ENCODE measurements around the gene HBS1L.
A peak's percentile ranks its signal among the peaks of the same experiment; 100 is the strongest.

HBS1L gene

GRCh38 chr6:134920422-134920821, 134.2 kb downstream of the HBS1L start:
- no peak overlapping the region for H3K4ac ChIP-seq (ENCODE audit: low read length)
- no peaks in the 10 kb centered on the region for H3K79me1 ChIP-seq (ENCODE audit: low read depth, low read length)
- H3K9me3 ChIP-seq (replicated peaks in 1 of 2; ENCODE audit: control insufficient read depth in 2 of 2, insufficient read depth in 1 of 2, low read depth in 1 of 2, low read length in 2 of 2) = peaks cover 0 to 2% of the 10 kb centered on the region in 2 donors
- H2BK120ac ChIP-seq (ENCODE audit: low read depth, low read length) = no peak overlapping the region
- H3K23ac ChIP-seq (ENCODE audit: low read depth, low read length, poor library complexity) = no peak overlapping the region
- H3K4me3 ChIP-seq (ENCODE audit: low read length in 2 of 2) = no peak overlapping the region
- no peak overlapping the region for H4K91ac ChIP-seq (ENCODE audit: low read depth, low read length, poor library complexity)
- H4K8ac ChIP-seq (ENCODE audit: low read depth, low read length) = no peak overlapping the region
- no peak overlapping the region for H2BK12ac ChIP-seq (ENCODE audit: low read length)
- H2AFZ ChIP-seq (ENCODE audit: low read length) = no peak overlapping the region
- no peak overlapping the region for H2BK5ac ChIP-seq (ENCODE audit: low read length)
- peaks cover 0 to 2% of the 10 kb centered on the region in 2 donors for H3K4me1 ChIP-seq (ENCODE audit: control insufficient read depth in 2 of 2, insufficient read depth in 1 of 2, low read depth in 1 of 2, low read length in 2 of 2)
- DNase-seq (ENCODE audit: low spot score) = no peak
- WGBS, 2 donors (ENCODE audit: extremely low coverage in 2 of 2, insufficient read length in 2 of 2, insufficient replicate concordance in 1 of 2) = no CpG with 5 or more reads among the region's 2 CpGs
- no peak overlapping the region for H2AK5ac ChIP-seq (ENCODE audit: low read depth, low read length)
- H3K18ac ChIP-seq (ENCODE audit: low read length) = no peak overlapping the region
- H3K27me3 ChIP-seq (ENCODE audit: control insufficient read depth in 3 of 3, insufficient read depth in 3 of 3, low read depth in 1 of 3, low read length in 3 of 3) = no peaks in the 10 kb centered on the region
- no peaks in the 10 kb centered on the region for H3K36me3 ChIP-seq (replicated peaks in 1 of 2; ENCODE audit: control insufficient read depth in 2 of 2, insufficient read depth in 2 of 2, low read length in 2 of 2)
- H3K14ac ChIP-seq (ENCODE audit: low read length) = no peak overlapping the region
- no peak overlapping the region for H3K27ac ChIP-seq (replicated peaks; ENCODE audit: low read length)
- H3K4me2 ChIP-seq (ENCODE audit: insufficient read depth, low read length, poor library complexity, severe bottlenecking) = no peak overlapping the region
- H3K9ac ChIP-seq (ENCODE audit: low read depth, low read length, poor library complexity) = no peak overlapping the region
- no peak overlapping the region for H2BK15ac ChIP-seq (ENCODE audit: low read length)

DNA sequence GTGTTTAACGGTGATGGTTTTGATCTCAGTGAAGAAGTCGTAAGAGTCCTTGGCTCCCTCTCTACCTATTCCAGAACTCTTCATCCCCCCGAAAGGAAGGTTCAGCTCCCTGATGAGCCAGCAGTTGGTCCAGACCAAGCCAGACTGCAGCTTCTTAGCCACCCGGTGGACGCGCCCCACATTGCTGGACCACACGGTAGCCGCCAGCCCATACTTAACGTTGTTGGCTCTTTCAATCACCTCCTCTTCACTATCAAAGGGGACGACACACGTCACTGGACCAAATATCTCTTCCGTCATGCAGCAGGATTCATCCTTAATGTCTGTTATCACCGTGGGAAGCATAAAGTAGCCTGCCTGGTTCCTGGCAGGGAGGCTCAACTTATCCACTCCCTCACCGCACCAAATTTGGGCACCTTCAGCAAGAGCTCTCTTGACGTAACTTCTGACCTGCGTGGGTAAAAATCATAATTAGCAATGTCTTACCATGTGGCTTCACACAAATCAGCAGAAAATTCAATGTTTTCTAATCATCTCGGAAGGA, 136.1 kb downstream of the HBS1L start:
- Histone ChIP-seq H3K4ac (ENCODE audit: low read length) (no peak overlapping the region), H2AK5ac (ENCODE audit: low read depth, low read length) (no peak overlapping the region), H2BK5ac (ENCODE audit: low read length) (no peak overlapping the region), H4K91ac (ENCODE audit: low read depth, low read length, poor library complexity) (no peak overlapping the region), H2BK15ac (ENCODE audit: low read length) (no peak overlapping the region), H3K9me3 (replicated peaks in 1 of 2; ENCODE audit: control insufficient read depth in 2 of 2, insufficient read depth in 1 of 2, low read depth in 1 of 2, low read length in 2 of 2) (peaks cover 0 to 2% of the 10 kb centered on the region in 2 donors), H3K4me3 (ENCODE audit: low read length in 2 of 2) (no peak overlapping the region), H2BK12ac (ENCODE audit: low read length) (no peak overlapping the region), H2BK120ac (ENCODE audit: low read depth, low read length) (no peak overlapping the region), H3K23ac (ENCODE audit: low read depth, low read length, poor library complexity) (peak overlapping the region; percentile 37), H3K36me3 (replicated peaks in 1 of 2; ENCODE audit: control insufficient read depth in 2 of 2, insufficient read depth in 2 of 2, low read length in 2 of 2) (no peaks in the 10 kb centered on the region), H3K4me2 (ENCODE audit: insufficient read depth, low read length, poor library complexity, severe bottlenecking) (no peak overlapping the region), H3K18ac (ENCODE audit: low read length) (no peak overlapping the region), H3K14ac (ENCODE audit: low read length) (no peak overlapping the region), H3K4me1 (ENCODE audit: control insufficient read depth in 2 of 2, insufficient read depth in 1 of 2, low read depth in 1 of 2, low read length in 2 of 2) (peaks cover 0 to 2% of the 10 kb centered on the region in 2 donors), H4K8ac (ENCODE audit: low read depth, low read length) (no peak overlapping the region), H3K27me3 (ENCODE audit: control insufficient read depth in 3 of 3, insufficient read depth in 3 of 3, low read depth in 1 of 3, low read length in 3 of 3) (no peaks in the 10 kb centered on the region), H3K79me1 (ENCODE audit: low read depth, low read length) (no peaks in the 10 kb centered on the region), H3K27ac (replicated peaks; ENCODE audit: low read length) (no peak overlapping the region), H3K9ac (ENCODE audit: low read depth, low read length, poor library complexity) (peak overlapping the region; percentile 25), H2AFZ (ENCODE audit: low read length) (no peak overlapping the region)
- no peak for DNase-seq (ENCODE audit: low spot score)
- WGBS, 2 donors (ENCODE audit: extremely low coverage in 2 of 2, insufficient read length in 2 of 2, insufficient replicate concordance in 1 of 2) = no CpG with 5 or more reads among the region's 17 CpGs

GRCh38 chr6:134911547-134911946, 143.1 kb downstream of the HBS1L start:
- no peak overlapping the region for H3K4me3 ChIP-seq (ENCODE audit: low read length in 2 of 2)
- H3K9ac ChIP-seq (ENCODE audit: low read depth, low read length, poor library complexity) = no peak overlapping the region
- no peak for DNase-seq (ENCODE audit: low spot score)
- no peak overlapping the region for H2BK5ac ChIP-seq (ENCODE audit: low read length)
- H2AFZ ChIP-seq (ENCODE audit: low read length) = no peak overlapping the region
- no peaks in the 10 kb centered on the region for H3K9me3 ChIP-seq (replicated peaks in 1 of 2; ENCODE audit: control insufficient read depth in 2 of 2, insufficient read depth in 1 of 2, low read depth in 1 of 2, low read length in 2 of 2)
- H3K4me2 ChIP-seq (ENCODE audit: insufficient read depth, low read length, poor library complexity, severe bottlenecking) = no peak overlapping the region
- no peak overlapping the region for H2BK15ac ChIP-seq (ENCODE audit: low read length)
- H3K79me1 ChIP-seq (ENCODE audit: low read depth, low read length) = no peaks in the 10 kb centered on the region
- no peak overlapping the region for H4K8ac ChIP-seq (ENCODE audit: low read depth, low read length)
- H4K91ac ChIP-seq (ENCODE audit: low read depth, low read length, poor library complexity) = no peak overlapping the region
- no peak overlapping the region for H2AK5ac ChIP-seq (ENCODE audit: low read depth, low read length)
- H3K36me3 ChIP-seq (replicated peaks in 1 of 2; ENCODE audit: control insufficient read depth in 2 of 2, insufficient read depth in 2 of 2, low read length in 2 of 2) = no peaks in the 10 kb centered on the region
- H2BK120ac ChIP-seq (ENCODE audit: low read depth, low read length) = no peak overlapping the region
- H3K27me3 ChIP-seq (ENCODE audit: control insufficient read depth in 3 of 3, insufficient read depth in 3 of 3, low read depth in 1 of 3, low read length in 3 of 3) = peaks cover 0 to 13% (median 0%) of the 10 kb centered on the region in 3 experiments
- no peak overlapping the region for H2BK12ac ChIP-seq (ENCODE audit: low read length)
- H3K18ac ChIP-seq (ENCODE audit: low read length) = no peak overlapping the region
- no peaks in the 10 kb centered on the region for H3K4me1 ChIP-seq (ENCODE audit: control insufficient read depth in 2 of 2, insufficient read depth in 1 of 2, low read depth in 1 of 2, low read length in 2 of 2)
- H3K23ac ChIP-seq (ENCODE audit: low read depth, low read length, poor library complexity) = no peak overlapping the region
- no peak overlapping the region for H3K27ac ChIP-seq (replicated peaks; ENCODE audit: low read length)
- WGBS, 2 donors (ENCODE audit: extremely low coverage in 2 of 2, insufficient read length in 2 of 2, insufficient replicate concordance in 1 of 2) = no CpG with 5 or more reads among the region's 1 CpG
- no peak overlapping the region for H3K4ac ChIP-seq (ENCODE audit: low read length)
- H3K14ac ChIP-seq (ENCODE audit: low read length) = no peak overlapping the region

GRCh38 chr6:134910593-134910935, 144.1 kb downstream of the HBS1L start:
- Histone ChIP-seq H3K4ac (ENCODE audit: low read length) (no peak overlapping the region), H3K9me3 (replicated peaks in 1 of 2; ENCODE audit: control insufficient read depth in 2 of 2, insufficient read depth in 1 of 2, low read depth in 1 of 2, low read length in 2 of 2) (no peaks in the 10 kb centered on the region), H2BK120ac (ENCODE audit: low read depth, low read length) (no peak overlapping the region), H3K23ac (ENCODE audit: low read depth, low read length, poor library complexity) (no peak overlapping the region), H3K27me3 (ENCODE audit: control insufficient read depth in 3 of 3, insufficient read depth in 3 of 3, low read depth in 1 of 3, low read length in 3 of 3) (peaks cover 0 to 13% (median 0%) of the 10 kb centered on the region in 3 experiments), H3K4me3 (ENCODE audit: low read length in 2 of 2) (no peak overlapping the region), H3K27ac (replicated peaks; ENCODE audit: low read length) (no peak overlapping the region), H2AK5ac (ENCODE audit: low read depth, low read length) (no peak overlapping the region), H2BK5ac (ENCODE audit: low read length) (no peak overlapping the region), H3K36me3 (replicated peaks in 1 of 2; ENCODE audit: control insufficient read depth in 2 of 2, insufficient read depth in 2 of 2, low read length in 2 of 2) (no peaks in the 10 kb centered on the region), H3K79me1 (ENCODE audit: low read depth, low read length) (no peaks in the 10 kb centered on the region), H3K18ac (ENCODE audit: low read length) (no peak overlapping the region), H2BK15ac (ENCODE audit: low read length) (no peak overlapping the region), H2BK12ac (ENCODE audit: low read length) (no peak overlapping the region), H2AFZ (ENCODE audit: low read length) (no peak overlapping the region), H4K8ac (ENCODE audit: low read depth, low read length) (no peak overlapping the region), H3K14ac (ENCODE audit: low read length) (no peak overlapping the region), H3K4me1 (ENCODE audit: control insufficient read depth in 2 of 2, insufficient read depth in 1 of 2, low read depth in 1 of 2, low read length in 2 of 2) (no peaks in the 10 kb centered on the region), H4K91ac (ENCODE audit: low read depth, low read length, poor library complexity) (no peak overlapping the region), H3K9ac (ENCODE audit: low read depth, low read length, poor library complexity) (no peak overlapping the region), H3K4me2 (ENCODE audit: insufficient read depth, low read length, poor library complexity, severe bottlenecking) (no peak overlapping the region)
- no CpG with 5 or more reads among the region's 1 CpG for WGBS, 2 donors (ENCODE audit: extremely low coverage in 2 of 2, insufficient read length in 2 of 2, insufficient replicate concordance in 1 of 2)
- DNase-seq (ENCODE audit: low spot score) = no peak
